Thoracic aorta (tissue), 2 donors: ENCODE results near the gene IL4R. TPM values are rescaled to one million over a fixed set of nuclear protein-coding genes. Genes with fewer than 3 reads are reported as not detected.

Experiments used
- ATAC-seq: fragments of 150-250 bp; one replicate; pipeline ENCODE4 v1.8.0; 2017; ENCODE audit warnings: low read depth; ENCODE audit not compliant: insufficient number of reproducible peaks, low FRiP score
- DNase-seq: peaks from one replicate; pipeline ENCODE4 v3.0.0-alpha.2; 2020; ENCODE audit warnings: low spot score
- H3K27ac ChIP-seq, 2 donors: fragments of 200-600 bp; sonication (generic); 1 replicate in 1 of 2; 2 replicates in 1 of 2; pipeline ENCODE4 v1.5.1; 2016; ENCODE audit warnings: mild to moderate bottlenecking in 2 of 2, moderate library complexity in 2 of 2
- H3K27me3 ChIP-seq: fragments of 200-600 bp; sonication (generic); replicated peaks from 2 replicates; pipeline ENCODE4 v1.6.0; 2016; ENCODE audit warnings: mild to moderate bottlenecking; ENCODE audit not compliant: insufficient read depth
- H3K36me3 ChIP-seq: fragments of 200-600 bp; sonication (generic); one replicate; pipeline ENCODE4 v1.5.1; 2016
- H3K4me1 ChIP-seq, 2 donors: fragments of 200-600 bp; sonication (generic); 1 replicate in 1 of 2; 2 replicates in 1 of 2; pipeline versions ENCODE4 v1.5.1 to v1.6.0; 2016; ENCODE audit warnings: low read depth in 2 of 2, mild to moderate bottlenecking in 1 of 2; ENCODE audit not compliant: control insufficient read depth in 1 of 2
- H3K4me3 ChIP-seq: fragments of 200-600 bp; sonication (generic); 2 replicates; pipeline ENCODE4 v1.5.1; 2016; ENCODE audit warnings: mild to moderate bottlenecking
- H3K9me3 ChIP-seq: fragments of 200-600 bp; sonication (generic); 2 replicates; pipeline ENCODE4 v1.5.1; 2016
- CTCF ChIP-seq: fragments of 200-600 bp; sonication (generic); IDR thresholded peaks from one replicate; pipeline ENCODE4 v1.5.1; 2019; ENCODE audit warnings: antibody characterized with exemption
- total RNA-seq, 2 donors: library from RNA; depleted of rRNA; stranded (reverse); fragments of >200 nt; gene quantifications; one replicate each; pipeline versions ENCODE4 v1.1.0 to v1.2.3, GENCODE V29; 2016

Gene IL4R
- total RNA-seq, 2 donors from 2014 or later: 46.2 to 148 TPM

GRCh38 chr16:27366687-27367460, 53.1 kb downstream of the IL4R start:
- DNase-seq (no peak), ATAC-seq (no peak)
- H3K36me3 ChIP-seq: peaks cover 17% of the 10 kb centered on the region
- no peak for TF ChIP-seq CTCF
- no peaks in the 10 kb centered on the region for H3K27me3 ChIP-seq
- no peaks in the 10 kb centered on the region for H3K9me3 ChIP-seq
- H3K27ac ChIP-seq: peak overlapping the region in 1 of 2 donors; percentile 30
- H3K4me3 ChIP-seq: peak overlapping the region; percentile 66
- H3K4me1 ChIP-seq: peaks cover 6 to 8% of the 10 kb centered on the region in 2 donors

DNA sequence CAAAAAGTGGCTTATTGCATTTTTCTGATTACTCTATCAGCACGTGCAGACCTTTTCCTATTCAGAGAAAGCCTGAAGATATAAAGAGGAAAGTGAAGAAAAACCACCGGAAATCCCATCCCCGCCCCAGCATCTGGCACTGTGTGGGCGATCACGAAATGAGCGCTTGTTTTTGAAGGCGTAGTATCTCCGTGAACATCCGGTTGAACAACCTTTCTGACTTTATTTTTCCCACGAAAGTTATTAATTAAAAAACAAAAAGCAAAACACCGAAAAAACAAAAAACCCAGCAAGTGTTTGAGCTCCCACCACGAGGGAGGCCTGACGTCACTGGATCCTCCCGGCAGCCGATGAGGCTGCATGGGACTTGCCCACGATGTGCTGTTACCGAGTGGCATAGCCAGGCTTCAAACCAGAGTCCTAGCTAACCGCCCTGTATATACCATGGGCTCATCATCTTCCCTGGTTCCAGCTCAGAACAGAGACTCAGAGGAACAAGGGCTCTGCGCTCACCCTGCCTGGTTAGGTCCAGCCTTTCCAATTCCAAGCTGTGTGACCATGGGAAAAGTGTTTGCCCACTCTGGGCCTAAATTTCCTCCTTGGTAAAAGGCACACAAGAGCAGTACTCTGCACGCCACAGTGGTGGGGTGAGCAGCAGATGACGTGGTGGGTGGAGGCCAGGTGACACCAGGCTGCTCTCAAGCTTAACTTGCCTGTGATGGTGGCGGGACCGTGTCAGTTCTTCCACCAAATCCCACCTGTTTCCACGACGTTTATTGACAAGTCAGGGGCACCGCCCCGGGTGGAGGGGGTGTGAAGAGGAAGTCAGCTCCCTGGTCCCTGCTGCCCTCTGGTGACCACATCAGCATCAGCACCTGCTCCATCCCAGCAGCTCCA, 53.9 kb downstream of the IL4R start:
- no peaks in the 10 kb centered on the region for H3K27me3 ChIP-seq
- ATAC-seq: peak; percentile 29

DNA sequence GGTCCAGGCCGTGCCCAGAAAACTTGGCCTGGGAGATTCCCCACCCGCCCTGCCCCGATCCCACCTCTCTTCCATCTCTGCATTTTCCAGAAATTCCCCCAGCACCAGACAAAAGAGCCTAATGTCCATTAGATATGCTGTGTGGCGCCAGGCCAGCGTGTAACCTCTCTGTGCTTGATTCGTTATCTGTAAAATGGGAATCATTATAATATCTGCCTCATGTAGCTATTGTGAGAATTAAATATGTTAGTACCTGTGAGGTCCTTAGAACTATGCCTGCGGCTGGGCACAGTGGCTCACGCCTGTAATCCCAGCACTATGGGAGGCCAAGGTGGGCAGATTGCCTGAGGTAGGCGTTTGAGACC, 54.6 kb downstream of the IL4R start:
- Histone ChIP-seq H3K4me3 (peak overlapping the region; percentile 66), H3K27me3 (no peaks in the 10 kb centered on the region), H3K9me3 (no peaks in the 10 kb centered on the region), H3K27ac (no peak overlapping the region), H3K4me1 (peaks cover 6 to 8% of the 10 kb centered on the region in 2 donors), H3K36me3 (peaks cover 3% of the 10 kb centered on the region)
- no peak for TF ChIP-seq CTCF
- ATAC-seq (no peak), DNase-seq (no peak)

More for the DNA sequence above, 53.9 kb downstream of the IL4R start:
- Histone ChIP-seq H3K4me3 (peak overlapping the region; percentile 66), H3K4me1 (peaks cover 6 to 8% of the 10 kb centered on the region in 2 donors), H3K27ac (peak overlapping the region; percentile 12 to 47), H3K9me3 (no peaks in the 10 kb centered on the region), H3K36me3 (peaks cover 9% of the 10 kb centered on the region)
- DNase-seq: peak; percentile 53
- TF ChIP-seq CTCF: peak; percentile 78

DNA sequence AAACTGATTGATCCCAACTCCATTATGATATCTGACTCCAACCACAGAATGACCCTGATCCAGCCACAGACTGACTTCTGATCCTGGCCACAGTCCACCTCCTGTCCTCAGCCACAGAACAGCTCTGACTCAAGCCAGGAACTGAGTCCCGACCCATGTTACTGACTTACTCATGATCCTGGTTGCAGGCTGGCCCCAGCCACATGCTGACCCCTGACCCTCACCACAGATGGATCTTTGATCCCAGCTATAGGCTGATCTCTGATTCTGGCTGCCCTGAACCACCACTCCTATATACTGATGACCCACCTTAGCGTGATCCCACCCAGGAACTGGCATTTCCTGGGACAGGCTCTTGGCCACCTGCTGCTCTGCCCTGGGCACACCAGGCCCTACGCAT, 56.0 kb downstream of the IL4R start:
- ATAC-seq: no peak
- H3K4me1 ChIP-seq: peaks cover 6 to 8% of the 10 kb centered on the region in 2 donors

More for the DNA sequence above, 56.0 kb downstream of the IL4R start:
- no peaks in the 10 kb centered on the region for H3K9me3 ChIP-seq
- no peak overlapping the region for H3K4me3 ChIP-seq
- H3K27ac ChIP-seq: no peak overlapping the region
- no peak for DNase-seq
- TF ChIP-seq CTCF: no peak
- H3K36me3 ChIP-seq: no peaks in the 10 kb centered on the region
- H3K27me3 ChIP-seq: no peaks in the 10 kb centered on the region
